ENCODE data around the gene JUP.
A peak's percentile ranks its signal among the peaks of the same experiment; 100 is the strongest.
"Not testable (repeated sequence)": the region's sequence is repeated elsewhere in the genome, so short reads cannot be mapped to it uniquely, and the experiment has no call there.

The JUP gene

DNA sequence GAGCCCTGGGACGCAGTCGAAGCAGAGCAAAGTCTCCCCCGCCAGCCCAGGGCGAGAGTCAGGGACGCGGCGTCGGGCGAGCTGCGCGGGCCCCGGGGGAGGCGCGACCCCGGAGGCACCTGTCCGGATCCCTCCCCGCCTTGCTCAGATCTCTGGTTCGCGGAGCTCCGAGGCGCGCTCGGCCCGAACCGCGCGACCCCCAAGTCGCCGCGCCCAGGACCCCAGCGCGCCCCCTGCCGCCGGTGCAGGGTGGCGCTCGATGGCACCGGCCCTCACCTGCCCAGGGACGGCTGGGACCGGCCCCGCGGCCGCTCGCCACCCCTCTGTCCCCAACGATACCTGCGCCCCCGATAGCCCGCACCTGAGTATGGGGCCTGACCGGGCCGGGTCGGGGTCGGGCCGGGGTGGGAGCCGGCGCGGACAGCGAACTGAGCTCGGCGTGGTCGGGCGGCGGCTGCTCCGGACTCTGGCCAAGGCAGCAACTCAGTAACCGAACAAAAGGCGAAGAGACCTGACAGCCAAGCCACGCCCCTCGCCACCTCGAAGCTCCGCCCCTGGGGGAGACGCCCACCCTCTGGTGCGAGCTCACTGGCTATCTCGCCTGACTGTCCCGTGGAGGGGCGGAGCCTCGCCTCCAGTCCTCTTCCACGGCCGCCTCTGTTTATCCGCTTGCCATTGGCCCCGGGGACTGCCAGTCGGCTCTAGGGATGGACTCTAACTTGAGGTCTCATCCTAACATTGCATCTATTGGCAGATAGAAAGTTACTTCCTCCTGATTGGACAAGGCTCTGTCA is at the start of gene JUP:
JUP (minus strand) TSS at position 485 of the 794 bp plus-strand sequence. CDS start 14,857 bp downstream, outside the sequence.
- peak; percentile 99 for DNase-seq

DNA sequence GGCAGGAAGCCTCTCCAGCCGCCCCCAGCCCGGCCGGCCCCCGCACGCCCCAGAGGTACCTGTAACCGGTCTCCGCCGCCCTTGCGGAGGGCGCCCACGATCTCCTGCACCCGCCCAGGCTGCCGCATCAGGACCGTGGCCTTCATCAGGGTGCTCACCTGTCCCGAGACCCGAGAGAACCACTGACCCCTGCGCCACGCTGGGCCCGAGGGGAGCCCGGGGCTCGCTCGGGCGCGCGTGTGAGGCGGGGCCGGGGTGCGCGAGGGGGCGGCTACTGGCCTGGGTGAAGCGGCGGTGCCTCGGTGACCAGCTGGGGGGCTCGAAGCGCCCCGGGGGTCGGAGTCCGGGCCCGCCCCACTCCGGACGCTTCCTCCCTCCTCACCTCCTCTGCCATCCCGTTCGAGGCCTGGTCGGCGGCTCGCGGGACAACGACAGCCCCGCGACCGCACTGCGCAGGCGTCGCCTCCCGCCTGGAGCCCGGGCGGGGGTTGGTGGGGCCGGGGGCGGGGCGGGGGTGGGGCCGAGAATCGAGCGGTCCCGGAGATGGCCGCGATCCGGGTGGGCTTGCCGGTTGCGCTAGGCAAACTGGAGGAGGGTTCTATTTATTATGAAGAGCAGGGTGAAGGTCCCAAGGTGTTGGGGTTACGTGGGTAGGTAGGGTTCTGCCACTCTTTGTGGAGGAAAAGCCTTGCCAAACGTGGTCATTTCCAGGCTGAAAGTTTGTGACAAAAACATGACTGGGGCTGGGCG is 49.5 kb upstream of the JUP start, which contains the start of gene NT5C3B:
NT5C3B (minus strand) TSS at position 433 of the 750 bp plus-strand sequence; CDS start at position 394, 39 bp downstream.
- DNase-seq = peak; percentile 63

- DNase-seq = peak; percentile 20
Observed at GRCh38 chr17:41835214-41835799, 48.8 kb upstream of the JUP start.

- not testable (repeated sequence) for DNase-seq
Observed at GRCh38 chr17:41829961-41830360, 43.5 kb upstream of the JUP start.

- DNase-seq = no peak
Observed at GRCh38 chr17:41825175-41825845, 38.8 kb upstream of the JUP start.

- DNase-seq = no peak
Observed at GRCh38 chr17:41824086-41824485, 37.6 kb upstream of the JUP start.

GRCh38 chr17:41823580-41823979 is 37.1 kb upstream of the JUP start:
- DNase-seq = no peak

DNA sequence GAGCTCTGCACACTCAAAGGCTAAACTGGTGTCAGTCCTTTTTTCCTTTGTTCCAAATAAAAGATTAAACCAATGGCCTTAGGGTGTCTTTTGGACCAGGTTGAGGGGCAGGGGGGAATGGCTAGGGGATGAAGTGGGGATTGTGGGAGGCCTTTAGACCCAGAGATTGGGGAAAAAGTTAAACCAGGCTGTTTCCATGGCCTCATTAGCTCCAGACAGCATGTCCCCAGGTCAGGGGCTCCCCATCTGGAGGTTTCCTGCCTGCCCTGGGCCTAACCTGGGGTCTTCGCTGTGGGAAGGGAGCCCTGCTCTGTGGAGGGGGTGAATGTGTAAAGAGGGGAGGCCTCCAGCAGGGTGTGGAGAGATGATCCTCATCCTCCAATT is 36.6 kb upstream of the JUP start:
- DNase-seq = no peak

- no peak for DNase-seq
Observed at GRCh38 chr17:41822216-41823140, 36.0 kb upstream of the JUP start.

DNA sequence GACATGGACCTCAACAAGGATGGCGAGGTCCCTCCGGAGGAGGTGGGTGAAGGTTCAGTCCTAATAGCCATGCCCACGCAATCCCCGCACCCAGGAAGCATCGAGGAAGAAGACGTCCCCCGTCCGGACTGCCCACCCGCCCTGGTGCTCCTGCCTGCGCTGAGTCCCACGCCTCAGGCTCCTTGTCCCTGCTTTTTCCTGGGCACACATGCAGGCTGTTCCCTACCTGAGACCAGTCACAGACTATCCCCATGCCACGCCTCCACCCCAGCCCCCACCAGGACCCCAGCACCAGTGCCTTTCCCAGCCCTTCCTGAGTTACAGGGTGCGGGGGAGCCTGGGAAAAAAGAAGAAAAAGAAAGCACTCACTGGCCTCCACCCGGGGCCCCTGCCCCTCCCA is 35.3 kb upstream of the JUP start:
- DNase-seq = no peak

DNA sequence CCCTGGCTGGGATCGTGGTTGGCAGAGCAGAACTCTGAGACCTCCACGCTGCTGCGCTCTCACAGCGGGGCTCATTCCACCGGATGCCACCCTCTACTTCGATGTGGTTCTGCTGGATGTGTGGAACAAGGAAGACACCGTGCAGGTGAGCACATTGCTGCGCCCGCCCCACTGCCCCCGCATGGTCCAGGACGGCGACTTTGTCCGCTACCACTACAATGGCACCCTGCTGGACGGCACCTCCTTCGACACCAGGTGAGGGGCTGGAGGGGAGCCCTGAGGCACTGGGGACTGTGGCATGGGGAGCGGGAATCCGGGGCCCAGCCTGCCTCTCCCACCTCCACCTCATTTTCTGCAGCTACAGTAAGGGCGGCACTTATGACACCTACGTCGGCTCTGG is 31.5 kb upstream of the JUP start:
- DNase-seq = no peak

DNA sequence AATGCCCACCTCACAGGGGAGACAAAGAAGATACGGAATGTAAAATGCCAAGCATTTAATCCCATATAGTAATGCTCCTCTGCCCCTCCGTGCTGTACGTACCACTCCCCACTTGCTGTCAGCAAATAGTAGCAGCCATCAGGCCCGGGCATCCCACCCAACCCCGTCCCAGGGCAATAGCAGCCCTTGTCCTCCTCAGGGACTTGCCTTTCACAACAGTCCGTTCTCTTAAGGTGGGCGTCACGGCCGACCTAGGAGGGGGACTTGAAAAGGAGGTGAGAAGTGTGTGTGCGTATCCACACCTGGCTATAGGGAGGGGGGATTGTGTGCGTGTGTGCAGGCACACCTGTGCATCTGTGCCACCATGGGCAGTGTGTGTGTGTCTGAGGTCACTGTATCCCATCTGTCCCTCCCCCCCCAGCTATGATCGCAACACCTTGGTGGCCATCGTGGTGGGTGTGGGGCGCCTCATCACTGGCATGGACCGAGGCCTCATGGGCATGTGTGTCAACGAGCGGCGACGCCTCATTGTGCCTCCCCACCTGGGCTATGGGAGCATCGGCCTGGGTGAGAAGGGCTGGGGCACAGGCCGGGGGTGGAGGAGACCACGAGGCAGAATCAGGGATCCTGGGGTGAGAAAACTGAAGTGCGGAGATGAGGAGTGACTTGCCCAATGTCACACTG is 30.3 kb upstream of the JUP start:
- DNase-seq = no peak

- DNase-seq = no peak
Observed at GRCh38 chr17:41814195-41814594, 27.7 kb upstream of the JUP start.

GRCh38 chr17:41813699-41814124 is 27.2 kb upstream of the JUP start:
- DNase-seq = no peak

DNA sequence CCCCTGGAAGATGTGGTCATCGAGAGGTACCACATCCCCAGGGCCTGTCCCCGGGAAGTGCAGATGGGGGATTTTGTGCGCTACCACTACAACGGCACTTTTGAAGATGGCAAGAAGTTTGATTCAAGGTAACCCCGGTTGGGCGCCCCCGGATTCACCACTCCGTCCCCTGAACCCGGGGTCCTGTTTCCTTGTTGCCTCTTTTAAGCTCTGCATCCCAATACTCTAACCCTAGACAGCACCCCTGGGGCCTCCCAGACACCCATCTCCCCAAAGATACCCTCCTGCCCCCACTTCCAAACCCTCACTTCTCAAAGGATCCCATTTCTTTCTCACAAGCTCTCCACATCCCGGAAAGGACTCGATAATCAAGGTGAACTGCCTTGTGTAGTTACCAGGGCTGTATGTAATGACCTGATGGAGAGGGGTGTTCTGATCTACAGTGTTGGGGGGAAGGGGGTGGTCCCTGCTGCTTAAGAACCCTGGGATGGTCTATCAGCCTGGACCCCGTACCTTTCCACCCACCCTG is 26.7 kb upstream of the JUP start:
- no peak for DNase-seq

DNA sequence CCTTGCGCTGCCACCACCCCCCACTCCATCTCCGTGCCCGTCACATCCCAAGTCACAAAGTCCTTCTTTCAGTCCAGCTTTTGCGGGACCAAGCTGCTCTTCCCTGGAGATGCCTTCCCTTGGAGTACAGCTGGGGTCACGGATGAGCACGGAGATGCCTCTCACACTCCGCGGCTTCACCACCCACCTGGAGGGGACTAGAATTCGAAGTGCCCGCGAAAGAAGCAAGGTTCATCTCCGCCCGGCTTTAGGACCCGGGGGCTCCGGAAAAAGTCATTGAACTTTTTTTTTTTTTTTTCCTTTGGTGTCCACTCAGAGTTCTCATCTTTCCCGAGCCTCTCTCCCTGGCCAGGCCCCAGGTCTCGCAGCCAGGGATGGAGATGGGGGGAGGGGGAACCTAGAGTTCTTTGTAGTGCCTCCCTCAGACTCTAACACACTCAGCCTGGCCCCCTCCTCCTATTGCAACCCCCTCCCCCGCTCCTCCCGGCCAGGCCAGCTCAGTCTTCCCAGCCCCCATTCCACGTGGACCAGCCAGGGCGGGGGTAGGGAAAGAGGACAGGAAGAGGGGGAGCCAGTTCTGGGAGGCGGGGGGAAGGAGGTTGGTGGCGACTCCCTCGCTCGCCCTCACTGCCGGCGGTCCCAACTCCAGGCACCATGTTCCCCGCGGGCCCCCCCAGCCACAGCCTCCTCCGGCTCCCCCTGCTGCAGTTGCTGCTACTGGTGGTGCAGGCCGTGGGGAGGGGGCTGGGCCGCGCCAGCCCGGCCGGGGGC is 26.1 kb upstream of the JUP start, which contains the start of gene FKBP10:
FKBP10 (plus strand) TSS at position 624 of the 771 bp plus-strand sequence; CDS start at position 655, 31 bp downstream.
- DNase-seq = peak; percentile 66

DNA sequence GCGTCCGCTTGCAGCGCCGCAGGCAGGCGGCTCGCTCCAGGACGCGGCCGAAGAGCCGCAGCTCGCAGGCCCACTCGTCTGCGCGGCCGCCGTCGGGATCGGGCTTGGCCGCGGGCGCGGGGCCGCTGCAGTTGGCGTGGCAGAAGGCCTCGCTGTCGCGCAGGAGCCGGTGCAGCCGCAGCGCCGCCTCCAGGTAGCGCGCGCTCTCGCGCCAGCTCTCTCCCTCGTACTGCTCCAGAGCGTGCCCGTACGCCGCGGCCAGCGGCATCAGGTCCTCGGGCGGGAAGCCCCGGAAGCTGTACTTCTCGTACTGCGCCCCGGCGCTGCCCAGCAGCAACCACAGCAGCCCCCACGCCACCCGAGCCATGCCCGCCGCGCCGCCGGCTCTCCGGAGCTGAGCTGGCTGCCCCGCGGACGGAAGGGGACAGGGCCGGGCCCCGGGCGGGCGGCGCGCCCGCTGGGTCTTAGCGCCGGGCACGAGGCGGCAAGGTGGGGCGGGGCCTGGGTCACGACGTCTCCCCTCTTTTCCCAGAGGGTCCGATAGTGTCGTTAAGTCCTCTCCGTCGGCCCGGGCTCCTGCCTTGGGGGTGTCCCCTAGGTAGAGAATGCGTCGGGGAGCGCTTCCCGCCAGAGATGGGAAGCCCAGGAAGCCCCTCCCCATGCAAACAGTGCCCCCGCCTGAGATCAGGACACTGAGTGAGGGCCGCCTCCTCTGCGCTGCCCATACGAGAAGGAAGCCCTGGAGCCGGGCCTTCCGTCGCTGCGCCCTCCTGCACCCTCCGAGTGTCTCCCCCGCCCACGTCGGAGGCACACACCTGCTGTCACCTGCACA is 25.3 kb upstream of the JUP start, which contains the start of gene P3H4:
P3H4 (minus strand) TSS at position 401 of the 832 bp plus-strand sequence; CDS start at position 367, 34 bp downstream.
- peak; percentile 82 for DNase-seq

DNA sequence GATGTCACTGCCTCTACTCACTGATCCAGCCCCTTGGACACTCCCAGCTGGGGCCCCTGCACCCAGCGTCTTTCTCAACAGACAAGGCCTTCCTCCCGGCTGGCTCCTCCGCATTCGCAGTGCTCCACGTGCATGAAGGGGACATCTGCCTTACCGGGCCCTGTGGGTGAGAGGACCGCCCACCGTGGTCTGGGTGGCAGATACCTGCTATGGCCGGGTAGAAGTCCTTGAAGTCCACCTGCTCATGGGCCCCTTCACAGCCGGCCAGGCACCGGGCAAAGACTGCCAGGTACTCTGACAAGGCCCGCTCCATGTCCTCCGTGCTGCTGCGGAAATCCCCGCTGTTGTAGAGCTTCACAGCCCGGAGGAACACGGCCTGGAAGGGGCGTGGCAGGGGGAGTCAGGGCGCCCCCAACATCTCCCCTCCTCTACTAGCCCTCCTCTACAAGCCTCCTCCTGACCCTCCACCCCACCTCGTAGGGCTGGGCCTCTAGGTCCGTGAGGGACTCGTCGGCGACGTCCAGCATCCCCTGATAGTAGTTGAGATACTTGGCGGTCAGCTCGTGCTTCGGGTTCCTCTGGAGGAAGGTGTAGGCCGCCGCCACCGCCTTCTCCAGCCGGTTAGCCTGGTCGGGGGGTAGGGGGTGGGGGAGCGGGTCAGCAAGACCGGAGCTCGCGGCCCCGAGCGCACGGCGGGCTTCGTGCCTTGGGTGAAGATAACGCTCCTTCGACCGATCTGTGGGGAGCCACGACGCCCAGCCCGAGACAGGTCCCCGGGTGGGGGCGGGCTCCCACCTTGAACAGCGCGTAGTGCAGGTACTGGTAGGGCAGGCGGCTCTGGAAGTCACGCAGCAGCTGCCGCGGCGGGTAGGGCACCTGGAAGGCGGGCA is 24.4 kb upstream of the JUP start:
- no peak for DNase-seq
